Body of pancreas (tissue), 4 donors: ENCODE results near the gene GPR179. TPM values are rescaled to one million over a fixed set of nuclear protein-coding genes. Genes with fewer than 3 reads are reported as not detected.

Experiments
- ATAC-seq: fragments of 150-250 bp; one replicate; pipeline ENCODE4 v1.9.1; 2016
- DNase-seq, 4 donors: peaks; one replicate each; pipeline ENCODE4 v3.0.0-alpha.2; 2019
- H3K27ac ChIP-seq, 4 donors: fragments of 200-600 bp; sonication (generic); 1 replicate in 3 of 4; 2 replicates in 1 of 4; pipeline versions ENCODE4 v1.5.1 to v1.6.1; 2016 to 2019; ENCODE audit warnings: mild to moderate bottlenecking in 1 of 4, mixed read lengths in 1 of 4, moderate library complexity in 1 of 4
- H3K27me3 ChIP-seq, 2 donors: fragments of 200-600 bp; sonication (generic); one replicate each; pipeline ENCODE4 v1.6.0; 2016; ENCODE audit warnings: mild to moderate bottlenecking in 1 of 2
- H3K36me3 ChIP-seq, 2 donors: fragments of 200-600 bp; sonication (generic); replicated peaks in 1 of 2; 2 replicates each; pipeline ENCODE4 v1.5.1; 2016; ENCODE audit warnings: low read depth in 2 of 2; ENCODE audit not compliant: insufficient read depth in 1 of 2
- H3K4me1 ChIP-seq: fragments of 200-600 bp; sonication (generic); one replicate; pipeline ENCODE4 v1.6.0; 2016
- H3K4me3 ChIP-seq, 2 donors: fragments of 200-600 bp; sonication (generic); 1 replicate in 1 of 2; 2 replicates in 1 of 2; pipeline ENCODE4 v1.5.1; 2016 to 2019
- H3K9me3 ChIP-seq, 3 donors: fragments of 200-600 bp; sonication (generic); 1 replicate in 2 of 3; 2 replicates in 1 of 3; pipeline ENCODE4 v1.5.1; 2016
- POLR2A ChIP-seq, 3 donors: fragments of 450-650 bp; IDR thresholded peaks; one replicate each; pipeline ENCODE4 v1.6.1; 2016; ENCODE audit warnings: antibody characterized with exemption in 3 of 3, mild to moderate bottlenecking in 2 of 3
- WGBS, 2 donors: methylation state at CpG; one replicate each; pipeline ENCODE4 v1.1.5; 2017; 5-methylcytosine and 5-hydroxymethylcytosine counted together
- intact Hi-C: fragments of 100-400 bp; cut with DNase I; formaldehyde crosslinking; loops from one replicate; pipeline ENCODE4 v1.15.1; 2023
- total RNA-seq, 2 donors: library from RNA; depleted of rRNA; stranded (reverse); fragments of >200 nt; gene quantifications; one replicate each; pipeline ENCODE4 v1.1.0, GENCODE V29; 2016
- TF ChIP-seq, protein P1 (sequence below), 7 experiments: fragments of 450-650 bp in 4 of 7; fragments of 200-600 bp in 3 of 7; sonication (generic) in 3 of 7; IDR thresholded peaks; one replicate each; pipeline ENCODE4 v1.5.1; 2016 to 2019; ENCODE audit warnings: antibody characterized with exemption in 7 of 7

GPR179 gene
- total RNA-seq, 2 donors from 2014 or later = under 0.01 TPM; not detected in 1

DNA sequence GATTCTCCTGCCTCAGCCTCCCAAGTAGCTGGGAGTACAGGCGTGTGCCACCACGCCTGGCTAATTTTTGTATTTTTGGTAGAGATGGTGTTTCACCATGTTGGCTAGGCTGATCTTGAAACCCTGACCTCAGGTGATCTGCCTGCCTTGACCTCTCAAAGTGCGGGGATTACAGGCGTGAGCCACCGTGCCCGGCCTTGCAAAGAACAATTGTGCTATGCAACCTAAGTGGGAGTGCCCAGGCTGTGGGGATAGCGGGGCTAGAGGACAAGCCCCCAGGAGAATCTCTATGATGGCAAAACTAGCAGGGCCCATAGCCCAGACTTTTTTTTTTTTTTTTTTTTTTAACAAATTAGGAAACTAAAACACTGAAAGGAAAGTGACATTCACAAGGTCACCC is 2.0 kb upstream of the GPR179 start:
- no peak overlapping the region for H3K27ac ChIP-seq
- H3K36me3 ChIP-seq = no peaks in the 10 kb centered on the region
- H3K27me3 ChIP-seq = no peaks in the 10 kb centered on the region
- ATAC-seq (no peak), DNase-seq (no peak)
- TF ChIP-seq, protein P1, sequence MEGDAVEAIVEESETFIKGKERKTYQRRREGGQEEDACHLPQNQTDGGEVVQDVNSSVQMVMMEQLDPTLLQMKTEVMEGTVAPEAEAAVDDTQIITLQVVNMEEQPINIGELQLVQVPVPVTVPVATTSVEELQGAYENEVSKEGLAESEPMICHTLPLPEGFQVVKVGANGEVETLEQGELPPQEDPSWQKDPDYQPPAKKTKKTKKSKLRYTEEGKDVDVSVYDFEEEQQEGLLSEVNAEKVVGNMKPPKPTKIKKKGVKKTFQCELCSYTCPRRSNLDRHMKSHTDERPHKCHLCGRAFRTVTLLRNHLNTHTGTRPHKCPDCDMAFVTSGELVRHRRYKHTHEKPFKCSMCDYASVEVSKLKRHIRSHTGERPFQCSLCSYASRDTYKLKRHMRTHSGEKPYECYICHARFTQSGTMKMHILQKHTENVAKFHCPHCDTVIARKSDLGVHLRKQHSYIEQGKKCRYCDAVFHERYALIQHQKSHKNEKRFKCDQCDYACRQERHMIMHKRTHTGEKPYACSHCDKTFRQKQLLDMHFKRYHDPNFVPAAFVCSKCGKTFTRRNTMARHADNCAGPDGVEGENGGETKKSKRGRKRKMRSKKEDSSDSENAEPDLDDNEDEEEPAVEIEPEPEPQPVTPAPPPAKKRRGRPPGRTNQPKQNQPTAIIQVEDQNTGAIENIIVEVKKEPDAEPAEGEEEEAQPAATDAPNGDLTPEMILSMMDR (IDR thresholded peaks at IDR 0.05) = no peak
- TF ChIP-seq POLR2A (IDR thresholded peaks at IDR 0.05) = no peak
- H3K9me3 ChIP-seq = no peaks in the 10 kb centered on the region
- H3K4me3 ChIP-seq = no peak overlapping the region
- WGBS, 2 donors = 94% methylated on average over 7 of the region's 7 CpGs
- no peaks in the 10 kb centered on the region for H3K4me1 ChIP-seq
- intact Hi-C loops = loop anchor here (5.0 kb wide), 1 partner anchor 72 kb away; no protein-coding TSS in a partner anchor

DNA sequence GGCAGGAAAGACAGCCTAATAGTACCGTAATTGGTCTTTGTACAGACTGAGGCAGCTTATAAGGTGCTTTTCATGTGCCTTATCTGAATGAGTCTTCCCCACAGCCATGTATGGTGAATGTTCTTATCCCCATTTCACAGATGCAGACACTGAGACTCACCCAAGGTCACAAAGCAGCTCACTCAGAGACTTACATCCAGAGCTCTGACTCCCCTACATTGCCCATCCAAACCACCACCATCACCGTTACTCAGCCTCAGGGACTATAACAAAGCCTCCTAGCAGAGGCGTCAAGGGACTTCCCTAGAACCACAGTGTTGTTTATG is 627 bp upstream of the GPR179 start:
- WGBS, 2 donors = 86 to 91% methylated on average over 3 of the region's 3 CpGs
- Histone ChIP-seq H3K4me3 (no peak overlapping the region), H3K36me3 (no peaks in the 10 kb centered on the region), H3K27ac (no peak overlapping the region), H3K9me3 (no peaks in the 10 kb centered on the region), H3K4me1 (no peaks in the 10 kb centered on the region), H3K27me3 (no peaks in the 10 kb centered on the region)
- ATAC-seq (no peak), DNase-seq (no peak)
- TF ChIP-seq, protein P1 (IDR thresholded peaks at IDR 0.05) = no peak
- TF ChIP-seq POLR2A (IDR thresholded peaks at IDR 0.05) = no peak
- intact Hi-C loops = no loop called here

DNA sequence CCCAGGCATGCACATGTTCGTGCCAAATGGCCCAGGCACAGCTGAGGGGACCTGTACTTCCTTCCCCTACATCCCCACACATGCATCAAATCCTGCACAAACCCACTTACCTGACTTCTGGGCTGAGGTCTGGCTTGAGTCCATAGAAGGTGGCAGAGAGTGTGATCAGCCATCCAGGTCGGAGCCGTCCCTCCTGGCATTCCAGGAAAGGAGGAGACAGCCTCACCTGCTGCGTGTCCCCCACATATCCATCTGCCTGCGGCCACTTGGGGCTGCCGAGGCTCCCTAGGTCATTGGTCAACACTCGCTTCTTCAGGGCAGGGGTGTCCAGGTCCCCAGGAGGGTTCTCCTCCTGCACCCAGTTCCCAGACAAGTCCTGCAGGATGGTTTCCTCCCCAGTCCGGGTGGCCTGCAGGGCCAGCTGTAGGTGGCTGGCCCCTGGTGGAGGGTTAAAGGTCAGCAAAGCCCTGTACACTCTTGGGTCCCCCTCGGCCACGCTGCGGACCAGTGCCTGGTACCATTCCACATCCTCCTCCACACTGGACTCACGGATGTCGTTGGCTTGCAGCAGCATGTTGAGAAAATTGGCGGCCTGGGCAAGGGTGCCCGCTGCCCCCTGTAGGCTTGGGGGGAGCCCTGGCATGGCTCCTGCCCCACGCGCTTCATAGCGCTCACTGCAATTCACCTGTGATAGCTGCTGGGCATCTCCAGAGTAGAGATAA is 709 bp downstream of the GPR179 start:
- no peak overlapping the region for H3K4me3 ChIP-seq
- no peaks in the 10 kb centered on the region for H3K36me3 ChIP-seq
- no peak overlapping the region for H3K27ac ChIP-seq
- H3K9me3 ChIP-seq = no peaks in the 10 kb centered on the region
- no peaks in the 10 kb centered on the region for H3K4me1 ChIP-seq
- TF ChIP-seq POLR2A (IDR thresholded peaks at IDR 0.05) = no peak
- TF ChIP-seq, protein P1 (IDR thresholded peaks at IDR 0.05) = no peak
- ATAC-seq (no peak), DNase-seq (no peak)
- no peaks in the 10 kb centered on the region for H3K27me3 ChIP-seq
- intact Hi-C loops = no loop called here
- WGBS, 2 donors = 60 to 79% methylated on average over 1 to 17 of the region's 18 CpGs

DNA sequence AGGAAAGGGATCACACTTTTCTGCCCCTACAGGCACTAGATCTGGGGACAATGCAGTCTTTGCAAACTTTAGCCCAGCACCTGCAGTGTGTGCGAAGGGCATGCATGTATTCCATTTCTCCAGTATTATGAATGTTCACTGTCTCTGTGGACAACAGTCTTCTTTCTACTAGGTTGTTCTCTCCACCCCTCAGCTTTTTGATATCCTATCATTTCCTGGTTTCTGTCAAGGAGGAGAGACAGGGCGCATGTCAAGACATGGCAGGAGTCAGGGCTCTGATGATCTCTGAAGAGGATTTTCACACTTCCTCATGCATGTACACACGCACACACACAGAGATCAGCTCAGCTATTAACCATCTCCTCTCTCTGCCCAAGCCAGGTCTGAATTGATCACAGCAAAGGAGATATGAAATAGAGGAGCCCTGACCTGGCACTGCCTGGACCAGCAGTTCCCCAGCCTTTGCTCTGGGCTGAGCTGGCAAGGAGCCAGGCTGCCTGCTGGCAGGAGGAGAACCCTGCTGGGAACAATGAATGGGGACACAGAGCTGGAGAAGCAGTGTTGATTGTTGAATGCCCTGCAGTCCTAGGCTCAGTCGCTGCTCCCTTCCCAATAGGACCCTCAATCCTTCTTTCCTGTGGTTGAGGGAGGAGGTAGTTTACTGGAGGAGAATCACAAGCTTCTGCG is 2.6 kb downstream of the GPR179 start:
- Histone ChIP-seq H3K27me3 (no peaks in the 10 kb centered on the region), H3K36me3 (no peaks in the 10 kb centered on the region), H3K4me3 (no peak overlapping the region), H3K27ac (no peak overlapping the region), H3K4me1 (no peaks in the 10 kb centered on the region), H3K9me3 (no peaks in the 10 kb centered on the region)
- ATAC-seq (peak; percentile 57), DNase-seq (peak; percentile 62 to 83 (median 73))
- no peak for TF ChIP-seq POLR2A (IDR thresholded peaks at IDR 0.05)
- TF ChIP-seq, protein P1 (IDR thresholded peaks at IDR 0.05) = no peak
- intact Hi-C loops = no loop called here
- 49 to 67% methylated on average over 3 to 5 of the region's 5 CpGs for WGBS, 2 donors
